HG03196 (cell line): Measurements from ENCODE around the gene RIPOR3.
"Not testable (repeated sequence)": the region's sequence is repeated elsewhere in the genome, so short reads cannot be mapped to it uniquely, and the experiment has no call there.

ENCODE experiments used
- ATAC-seq: cut with Tn5 transposase; IDR thresholded peaks from one replicate; pipeline ENCODE4 v1.9.1; 2021; ENCODE audit not compliant: unreplicated experiment

RIPOR3 gene

DNA sequence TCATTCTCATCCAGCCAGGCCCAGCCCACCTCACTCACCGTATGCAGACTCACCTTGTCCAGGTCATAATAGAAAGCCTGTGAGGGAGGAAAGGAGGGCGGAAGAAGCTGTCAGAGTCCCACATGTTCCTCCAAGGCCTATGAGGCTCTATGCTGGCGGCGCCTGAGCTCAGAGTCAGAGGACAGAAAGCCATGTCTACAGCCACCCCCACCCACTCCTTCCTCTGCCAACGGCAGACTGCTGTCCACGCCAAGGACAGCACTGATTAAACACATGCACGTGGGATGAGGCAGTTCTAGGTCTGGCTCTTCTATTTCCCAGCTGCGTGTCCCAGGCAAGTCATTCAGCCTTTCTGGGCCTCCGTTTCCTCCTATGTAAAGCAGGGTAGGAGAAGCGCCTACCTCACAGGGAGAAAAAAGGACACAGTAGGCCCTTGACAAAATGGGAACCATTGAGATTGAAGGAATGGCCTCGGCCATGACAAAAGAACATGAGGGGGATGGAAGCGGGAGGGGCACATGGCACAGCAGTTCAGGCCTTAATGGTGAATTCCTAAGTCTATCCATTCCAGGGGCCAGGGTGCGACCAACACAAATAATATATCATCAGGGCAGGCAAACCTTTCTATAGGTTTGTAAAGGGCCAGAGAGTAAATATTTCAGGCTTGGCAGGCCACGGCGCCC, 80.1 kb downstream of the RIPOR3 start:
- ATAC-seq = no peak

DNA sequence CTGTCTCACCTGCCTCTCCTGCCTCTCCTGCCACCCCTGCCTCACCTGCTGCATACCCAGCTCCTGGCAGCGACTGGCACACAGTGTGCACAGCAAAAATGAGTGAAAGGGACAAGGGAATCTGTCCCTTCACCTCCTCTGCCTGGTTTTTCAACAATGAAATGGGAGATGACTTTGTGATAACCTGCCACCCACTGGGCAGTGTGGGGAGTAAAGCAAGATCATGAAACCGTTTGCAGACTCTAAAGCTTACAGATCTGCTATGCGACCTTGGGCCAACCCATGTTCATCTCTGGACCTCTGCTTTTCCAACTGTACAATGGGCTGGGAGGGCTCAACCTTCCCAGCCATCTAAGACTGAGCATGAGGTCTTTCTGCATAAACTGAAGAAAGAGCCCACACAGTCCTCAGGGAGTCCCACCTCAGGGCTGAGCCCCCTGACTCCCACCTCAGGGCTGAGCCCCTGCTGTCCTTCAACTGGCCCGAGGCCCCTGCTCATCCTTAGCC, 81.1 kb downstream of the RIPOR3 start:
- no peak for ATAC-seq

DNA sequence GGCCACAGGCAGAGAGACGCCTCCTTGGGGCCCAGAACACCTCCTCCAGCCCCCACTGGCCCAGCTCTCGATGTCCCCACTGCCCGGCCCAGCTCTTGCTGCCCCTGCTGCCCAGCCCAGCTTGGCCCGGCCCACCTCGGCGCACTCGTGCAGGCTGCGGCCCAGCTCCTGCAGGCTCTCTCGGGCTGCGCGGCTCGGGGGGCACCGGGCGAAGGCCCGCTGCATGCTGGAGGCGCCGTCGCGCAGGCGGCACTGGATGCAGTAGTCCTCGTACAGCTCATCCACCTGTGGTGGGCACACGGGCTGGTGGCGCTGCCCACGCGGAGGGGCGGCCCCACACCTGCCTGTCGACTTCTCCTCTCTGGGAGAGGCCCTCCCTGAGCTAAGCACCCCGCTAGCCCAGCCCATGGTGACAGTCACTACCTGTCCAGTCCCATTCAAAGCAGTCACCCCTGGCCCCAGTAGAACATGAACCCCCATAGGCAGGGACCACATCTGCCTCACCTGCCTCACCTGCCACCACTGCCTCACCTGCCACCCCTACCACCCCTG, 81.8 kb downstream of the RIPOR3 start:
- no peak for ATAC-seq

DNA sequence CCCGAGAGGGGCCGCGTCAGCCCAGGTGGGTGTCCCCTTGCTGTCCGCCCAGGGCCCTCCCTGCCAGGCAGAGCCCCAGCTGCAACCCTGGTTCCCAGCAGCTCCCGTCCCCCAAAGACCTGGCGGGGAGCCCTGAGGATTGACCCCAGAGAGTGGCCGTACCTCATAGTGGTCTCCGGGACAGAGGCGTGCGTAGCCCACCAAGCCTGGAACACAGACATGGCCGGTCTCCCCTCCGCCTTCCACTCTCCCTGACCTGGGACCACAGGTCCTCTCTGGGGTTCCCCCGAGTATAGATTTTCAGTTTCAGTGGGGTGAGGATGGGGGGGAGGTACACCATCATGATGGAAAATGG, 82.6 kb downstream of the RIPOR3 start:
- no peak for ATAC-seq

DNA sequence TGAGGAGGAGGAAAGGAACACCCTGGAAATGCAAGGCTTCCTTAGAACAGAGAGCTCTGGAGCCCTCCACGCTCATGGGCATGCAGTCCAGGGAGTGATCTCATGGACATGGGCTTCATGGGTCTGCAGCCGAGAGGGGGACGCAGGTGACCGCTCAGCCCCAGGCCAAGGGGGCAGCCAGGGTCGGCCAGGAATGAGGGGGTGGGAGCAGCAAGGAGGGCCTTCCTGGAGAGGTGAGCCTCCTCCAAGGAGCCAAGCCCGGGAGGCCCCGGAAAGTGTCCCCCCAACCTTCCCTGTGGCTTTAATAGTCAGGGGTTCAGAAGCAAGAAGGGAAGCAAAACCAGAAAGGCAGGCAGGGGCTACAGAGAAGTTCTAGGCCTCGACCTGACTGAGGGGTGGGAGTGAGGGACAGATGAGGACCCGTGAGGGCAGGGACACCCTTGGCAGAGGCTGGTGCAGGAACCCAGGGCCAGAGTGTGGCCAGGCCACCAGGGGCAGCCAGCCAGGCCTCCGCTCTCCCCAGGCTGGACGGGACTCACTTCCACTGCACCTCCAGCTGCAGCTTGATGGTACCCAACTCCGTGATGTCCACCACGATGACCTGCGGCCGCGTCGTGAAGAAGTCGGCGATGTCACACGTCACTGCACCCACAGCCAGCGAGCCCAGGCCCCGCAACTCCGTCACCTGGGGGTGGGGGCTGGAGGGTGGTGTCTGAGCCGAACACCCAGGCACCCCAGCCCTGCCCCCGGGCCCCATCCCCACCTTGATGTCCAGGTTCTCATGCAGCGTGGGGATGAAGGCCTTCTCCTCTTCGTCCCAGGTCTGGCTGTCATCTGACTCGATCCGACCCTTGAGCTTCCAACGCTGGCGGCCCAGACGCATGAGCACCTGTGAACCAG, 83.2 kb downstream of the RIPOR3 start:
- ATAC-seq = no peak

DNA sequence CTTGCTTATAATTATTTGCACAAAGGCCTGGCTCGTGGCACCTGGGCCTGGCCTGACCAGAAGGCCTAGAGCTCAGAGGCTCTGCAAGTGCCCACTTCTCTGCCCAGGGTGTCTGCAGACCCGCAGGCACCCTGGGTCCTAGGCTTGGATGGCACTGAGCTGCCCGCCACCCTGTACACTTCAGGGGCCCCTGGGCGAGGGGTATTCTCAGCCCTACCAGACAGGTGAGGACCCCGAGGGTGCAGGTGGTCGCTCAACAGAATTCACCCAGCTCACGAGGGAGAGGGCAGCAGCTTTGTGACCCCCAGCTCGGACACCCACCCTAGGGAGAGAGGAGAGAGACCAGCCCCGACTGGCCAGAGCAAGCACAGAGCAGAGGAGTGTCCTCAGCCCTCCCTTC, 83.9 kb downstream of the RIPOR3 start:
- no peak for ATAC-seq

DNA sequence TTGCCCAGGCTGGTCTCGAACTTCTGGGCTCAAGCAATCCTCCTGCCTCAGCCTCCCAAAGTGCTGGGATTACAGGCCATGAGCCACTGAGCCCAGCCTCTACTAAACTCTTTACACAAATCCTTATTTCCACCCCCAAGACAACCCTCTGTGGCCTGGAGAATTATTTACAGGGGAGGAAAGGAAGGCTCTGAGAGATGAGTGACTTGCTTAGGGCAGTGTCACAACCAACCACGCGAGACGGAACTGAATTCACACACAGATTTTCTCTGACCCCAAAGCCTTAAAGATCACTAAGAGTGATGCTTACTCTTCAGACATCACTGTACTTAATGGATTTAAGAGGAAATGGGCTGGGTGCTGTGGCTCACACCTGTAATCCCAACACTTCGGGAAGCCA, 86.2 kb downstream of the RIPOR3 start:
- ATAC-seq = no peak

DNA sequence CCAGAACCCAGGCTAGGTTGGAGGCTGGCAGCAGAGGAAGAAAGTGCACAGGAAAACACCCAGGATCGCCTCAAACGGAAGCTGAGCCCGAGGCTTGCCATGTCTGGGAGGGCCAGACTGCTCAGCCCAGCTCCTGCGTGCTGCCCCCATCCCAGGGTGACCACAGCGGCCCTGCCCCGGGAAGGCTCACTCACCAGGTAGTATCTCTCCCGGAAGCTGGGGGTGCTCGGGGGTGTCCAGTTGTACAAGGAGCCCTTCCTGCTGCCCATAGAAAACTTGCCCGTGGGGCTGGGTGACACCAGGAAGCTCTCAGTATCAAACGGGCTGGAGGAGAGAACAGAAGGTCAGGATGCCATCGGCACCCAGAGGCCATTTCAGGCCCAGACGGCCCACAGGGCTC, 86.9 kb downstream of the RIPOR3 start:
- no peak for ATAC-seq

DNA sequence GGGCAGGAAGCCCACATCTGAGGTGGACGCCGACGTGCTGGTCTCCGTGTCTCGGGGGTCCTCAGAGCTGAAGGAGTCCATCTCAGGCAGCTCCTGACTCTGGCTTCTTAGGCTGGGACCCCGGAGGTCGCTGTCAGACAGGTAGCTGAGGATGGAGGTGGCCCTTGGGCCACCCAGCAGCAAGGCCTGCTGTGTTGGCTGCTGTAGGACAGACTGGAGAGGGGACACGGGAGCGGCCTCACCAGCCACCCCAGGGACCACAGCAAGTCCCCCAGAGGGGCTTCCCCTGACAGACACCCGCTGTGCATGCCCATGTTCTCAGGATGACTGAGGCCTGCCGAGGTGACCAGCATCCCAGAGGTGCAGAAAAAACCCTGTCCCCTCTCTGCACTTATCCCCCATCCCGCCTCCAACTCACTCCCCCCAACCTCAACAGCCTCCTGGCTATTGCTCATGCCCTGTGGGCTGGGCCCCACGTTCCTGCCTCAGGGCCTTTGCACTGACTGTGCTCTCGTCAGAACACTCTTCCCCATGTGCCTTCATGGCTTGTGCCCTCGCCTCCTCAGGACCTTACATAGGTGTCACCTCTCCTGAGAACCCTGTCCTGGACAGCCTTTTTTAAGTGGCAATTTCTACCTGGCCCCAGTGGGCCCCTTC, 88.8 kb downstream of the RIPOR3 start:
- ATAC-seq = no peak

DNA sequence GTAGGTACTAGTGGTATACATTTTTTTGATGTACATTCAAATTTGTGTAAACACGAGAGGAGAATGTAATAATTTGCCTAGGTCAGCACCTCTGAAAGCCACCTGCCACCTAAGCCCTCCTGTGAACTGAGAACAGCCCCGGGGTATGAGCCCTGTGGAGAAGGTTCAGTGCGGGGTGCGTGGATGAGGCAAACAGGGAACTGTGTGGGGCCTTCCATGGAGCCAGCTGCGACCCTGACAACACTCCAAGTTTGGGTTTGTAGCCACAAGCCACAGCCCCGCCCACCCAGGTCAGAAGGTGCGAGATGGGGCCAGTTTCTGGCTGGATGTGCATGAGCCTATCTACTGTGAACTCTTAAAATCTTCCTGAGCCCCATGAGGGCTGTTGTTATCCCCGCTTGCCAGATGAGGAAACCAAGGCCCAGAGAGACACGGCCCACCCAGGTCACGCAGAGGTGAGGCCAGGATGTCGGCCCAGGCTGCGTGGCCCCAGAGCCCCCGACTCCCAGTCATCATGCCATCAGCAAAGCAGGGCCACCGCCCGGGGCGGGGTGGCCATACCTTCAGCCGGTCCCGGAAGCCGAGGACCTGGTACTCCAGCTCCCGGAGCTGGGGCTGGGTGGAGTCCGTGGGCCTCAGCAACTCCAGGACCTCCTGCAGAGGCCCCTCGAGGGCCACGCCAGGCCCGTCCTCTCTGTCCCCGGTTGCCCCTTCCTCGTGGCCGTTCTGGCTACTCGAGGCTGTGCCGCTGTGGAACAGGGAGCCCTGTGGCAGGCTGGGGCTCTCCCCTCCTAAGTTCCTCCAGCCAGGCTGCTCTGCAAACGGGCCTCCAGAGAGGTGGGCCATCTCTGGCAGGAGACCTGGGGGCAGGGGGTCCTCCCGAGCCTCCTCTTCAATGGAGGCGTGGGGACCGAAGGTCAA, 89.6 kb downstream of the RIPOR3 start:
- ATAC-seq = no peak

DNA sequence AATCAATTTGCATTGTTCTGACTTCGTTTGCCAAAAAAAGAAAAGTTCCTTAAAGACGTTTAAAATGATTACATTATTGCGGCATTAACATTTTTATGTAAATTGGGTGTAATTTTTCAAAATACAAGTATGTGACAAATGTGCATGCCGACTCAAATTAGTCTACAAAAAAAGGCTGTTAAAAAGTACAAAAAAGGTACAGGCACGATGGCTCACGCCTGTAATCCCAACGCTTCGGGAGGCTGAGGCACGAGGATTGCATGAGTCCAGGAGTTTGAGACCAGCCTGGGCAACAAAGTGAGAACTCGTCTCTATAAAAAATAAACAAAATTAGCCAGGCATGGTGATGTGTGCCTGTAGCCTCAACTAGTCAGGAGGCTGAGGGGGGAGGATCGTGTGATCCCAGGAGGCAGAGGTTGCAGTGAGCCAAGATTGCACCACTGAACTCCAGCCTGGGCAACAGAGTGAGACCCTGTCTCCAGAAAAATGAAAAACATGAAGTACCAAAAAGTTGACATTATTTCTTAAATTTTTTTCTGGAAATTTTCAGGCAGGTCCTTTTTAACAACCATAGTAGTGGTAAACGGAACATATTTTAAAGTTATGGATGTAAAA, 91.0 kb downstream of the RIPOR3 start:
- ATAC-seq = no peak

DNA sequence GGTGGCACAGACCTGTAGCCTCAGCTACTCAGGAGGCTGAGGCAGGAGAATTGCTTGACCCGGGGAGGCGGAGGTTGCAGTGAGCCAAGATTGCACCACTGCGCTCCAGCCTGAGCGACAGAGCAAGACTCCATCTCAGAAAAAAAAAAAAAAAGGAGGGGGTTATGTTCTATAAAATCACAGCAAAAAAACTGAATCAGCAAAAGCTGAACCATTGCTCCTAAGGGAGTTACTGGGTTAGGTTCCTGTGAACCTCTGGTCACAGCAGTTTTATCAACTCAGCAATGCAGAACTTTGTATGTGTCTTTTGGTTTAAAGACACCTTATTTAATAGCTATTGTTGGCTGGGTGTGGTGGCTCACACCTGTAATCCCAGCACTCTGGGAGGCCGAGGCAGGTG, 92.6 kb downstream of the RIPOR3 start:
- ATAC-seq = not testable (repeated sequence)

DNA sequence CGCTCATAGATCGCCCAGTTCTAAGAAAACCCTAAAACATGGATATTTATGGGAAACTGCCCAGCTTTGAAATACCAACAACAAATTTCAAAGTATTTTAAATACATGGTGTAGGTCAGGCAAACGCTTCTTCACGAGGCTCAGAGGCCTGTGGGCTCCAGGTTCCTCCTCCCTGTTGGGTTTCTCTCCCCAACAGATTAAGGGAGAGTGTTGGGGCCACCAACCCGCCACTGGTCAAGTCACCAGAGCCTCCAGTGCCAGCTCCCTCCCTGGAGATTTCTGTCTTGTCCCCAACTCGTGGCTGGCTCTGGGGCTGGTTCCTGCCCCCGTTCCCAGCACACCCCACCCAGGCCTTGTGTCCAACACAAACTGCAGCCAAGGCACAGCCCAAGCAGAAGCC, 93.3 kb downstream of the RIPOR3 start:
- no peak for ATAC-seq

DNA sequence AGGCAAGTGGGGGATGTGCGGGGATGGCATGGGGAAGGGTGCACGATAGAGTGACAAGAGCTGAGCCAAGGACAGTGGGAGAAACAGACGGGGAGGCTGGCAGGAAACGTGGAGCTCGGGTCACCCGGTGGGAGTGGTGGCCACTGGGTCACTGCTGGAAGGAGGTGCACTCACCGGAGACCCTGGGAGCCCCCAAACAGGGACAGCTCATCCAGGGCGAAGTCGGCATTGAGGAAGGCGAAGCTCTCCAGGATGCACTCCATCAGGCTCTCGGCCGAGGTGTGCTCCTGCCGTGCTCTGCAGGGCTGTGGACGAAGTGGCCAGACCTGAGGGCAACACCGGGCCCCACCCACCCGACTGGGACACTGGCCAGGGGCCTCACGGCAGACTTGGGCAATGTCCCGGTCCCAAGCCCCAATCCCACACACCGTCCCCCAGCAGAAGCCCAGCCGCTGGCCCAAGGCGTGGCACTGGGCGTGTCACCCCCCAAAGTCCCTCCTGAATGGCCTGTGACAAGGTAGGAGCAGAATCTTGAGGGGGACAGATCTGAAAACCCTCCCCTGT, 93.9 kb downstream of the RIPOR3 start:
- no peak for ATAC-seq

DNA sequence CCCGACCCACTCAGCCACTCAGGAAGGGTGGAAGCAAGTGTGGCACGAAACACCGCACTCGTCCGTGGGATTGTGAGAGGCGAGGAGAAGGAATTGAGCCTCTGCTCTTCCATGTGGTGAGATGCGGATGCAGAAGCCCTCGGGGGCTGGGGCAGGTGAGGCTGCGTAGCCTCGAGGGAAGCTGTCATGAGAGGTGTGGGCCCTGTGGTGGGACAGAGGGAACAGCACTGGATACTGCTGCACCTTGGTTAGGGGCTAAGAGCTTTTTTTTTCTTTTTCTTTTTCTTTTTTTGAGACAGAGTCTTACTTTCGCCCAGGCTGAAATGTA, 94.7 kb downstream of the RIPOR3 start:
- no peak for ATAC-seq

DNA sequence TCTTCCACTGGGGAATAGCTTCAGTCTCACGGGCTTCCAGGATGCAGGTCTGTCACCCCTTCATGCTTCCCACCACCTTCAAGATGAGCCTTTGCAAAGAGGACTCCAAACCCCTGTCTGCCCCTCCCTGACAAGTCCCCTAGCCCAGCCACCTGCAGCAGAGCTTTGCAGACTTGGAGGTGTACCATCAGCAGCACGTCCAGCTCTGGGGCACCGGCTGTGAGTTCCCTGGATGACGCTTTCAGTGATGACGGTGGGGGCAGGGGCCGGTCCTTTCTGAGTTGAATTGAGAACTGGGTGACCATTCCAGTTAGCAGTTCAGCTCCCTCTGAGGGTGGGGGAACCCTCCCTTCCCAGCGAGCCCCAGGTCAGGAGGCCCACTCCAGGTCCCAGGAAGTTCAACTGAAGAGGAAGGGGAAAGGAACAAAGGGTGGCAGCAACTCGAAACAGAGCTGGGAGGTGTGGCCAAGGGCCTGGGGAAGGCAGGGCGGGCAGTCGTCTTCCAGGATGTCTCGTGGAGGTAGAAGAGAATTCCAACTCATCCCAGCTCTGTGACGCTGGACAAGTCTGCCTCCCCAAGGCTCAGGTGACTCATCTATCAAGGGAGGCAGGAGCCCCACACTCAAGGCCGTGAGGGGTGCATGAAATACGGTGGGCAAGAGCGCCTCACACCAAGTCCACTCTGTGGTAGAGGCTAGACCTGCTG, 95.2 kb downstream of the RIPOR3 start:
- no peak for ATAC-seq

DNA sequence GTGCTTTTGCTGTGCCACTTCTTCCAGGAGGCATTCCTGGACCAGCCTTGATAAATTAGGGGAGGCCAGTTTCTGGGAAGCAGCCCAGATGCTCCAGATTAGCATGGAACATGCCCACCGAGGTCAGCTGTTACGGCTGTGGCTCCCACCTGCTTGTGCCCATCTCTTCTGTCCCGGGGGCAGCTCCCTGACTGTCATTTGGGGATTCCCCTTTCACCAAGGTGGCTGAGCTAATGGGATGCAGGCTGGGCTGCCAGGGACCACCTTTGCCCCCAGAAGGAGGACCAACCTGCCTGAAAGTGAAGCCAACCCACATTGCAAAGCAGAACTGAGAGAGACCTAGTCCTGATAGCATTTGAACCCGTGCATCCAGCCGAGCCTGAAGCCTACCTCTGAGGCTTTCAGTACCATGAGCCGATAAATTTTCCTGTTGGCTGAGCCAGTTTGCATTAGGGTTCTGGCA, 95.9 kb downstream of the RIPOR3 start:
- ATAC-seq = no peak

DNA sequence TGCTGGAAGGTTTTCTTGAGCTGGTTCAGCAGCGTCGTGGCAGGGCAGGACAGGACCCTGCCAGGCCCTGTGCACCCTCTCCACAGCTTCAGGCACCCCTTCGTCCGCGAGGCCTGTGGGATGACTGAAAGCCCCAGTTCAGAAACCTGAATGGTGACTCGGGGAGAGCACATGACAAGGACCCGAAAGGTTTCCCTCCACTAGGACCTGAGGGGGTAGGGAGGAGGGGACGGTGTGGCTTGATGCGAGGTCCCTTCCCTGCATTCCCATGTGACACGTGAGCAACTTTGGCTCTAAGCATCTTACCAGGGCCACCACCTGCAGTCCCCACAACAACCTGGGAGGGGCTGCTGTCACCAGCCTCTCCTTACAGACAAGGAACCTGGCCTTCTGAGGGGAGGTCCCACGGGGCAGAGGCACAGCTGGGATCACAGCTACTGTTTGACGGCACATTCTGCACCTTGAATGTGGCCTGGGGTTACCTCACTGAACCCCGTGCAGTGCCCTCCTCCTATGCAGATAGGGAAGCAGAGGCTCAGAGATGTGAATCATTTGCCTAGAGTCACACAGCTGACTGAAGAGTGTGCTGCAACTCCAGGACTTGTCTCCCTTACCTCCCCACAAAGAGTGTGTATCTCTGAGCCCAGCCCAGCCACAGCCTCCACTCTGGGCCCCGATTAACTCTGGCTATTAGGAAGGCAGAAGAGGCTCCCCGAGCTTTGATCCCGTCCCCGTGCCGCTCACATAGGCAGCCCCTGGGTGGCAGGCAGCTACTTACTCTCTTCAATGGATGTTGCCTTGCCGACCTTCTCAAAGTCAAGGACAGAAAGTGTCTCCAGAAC, 96.5 kb downstream of the RIPOR3 start:
- no peak for ATAC-seq
